ENCODE results near the gene CHAF1A.

The CHAF1A gene
- total RNA-seq, result 18.7 to 23.0 (median 21.3) reads per million in 4 donors

- DNase-seq, result peak; percentile 99 to 100 (median 99)
These were observed at the start of gene CHAF1A for GRCh38 chr19:4402171-4403004. TSS of gene CHAF1A (plus strand) at chr19:4402640. CDS start at chr19:4402763, 123 bp downstream.

- peak in 3 of 5 donors; percentile 27 to 47 (median 46) for DNase-seq
These were observed 49.7 kb upstream of the CHAF1A start for GRCh38 chr19:4352701-4353121.

- DNase-seq, result no peak
These were observed 48.2 kb upstream of the CHAF1A start for GRCh38 chr19:4354282-4354681.

GRCh38 chr19:4354897-4355296 is 47.5 kb upstream of the CHAF1A start:
- DNase-seq, result no peak

GRCh38 chr19:4357095-4357797 is 45.2 kb upstream of the CHAF1A start:
- no peak for DNase-seq

GRCh38 chr19:4357921-4358326 is 44.5 kb upstream of the CHAF1A start:
- DNase-seq, result no peak

- DNase-seq, result no peak
These were observed 43.5 kb upstream of the CHAF1A start for GRCh38 chr19:4358709-4359626.

- DNase-seq, result no peak
These were observed 42.8 kb upstream of the CHAF1A start for GRCh38 chr19:4359627-4360000.

- no peak for DNase-seq
These were observed 42.3 kb upstream of the CHAF1A start for GRCh38 chr19:4360081-4360569.

GRCh38 chr19:4360641-4361151 is 41.7 kb upstream of the CHAF1A start:
- DNase-seq, result no peak

- DNase-seq, result no peak
These were observed 41.0 kb upstream of the CHAF1A start for GRCh38 chr19:4361152-4362046.

GRCh38 chr19:4362101-4362828 is 40.2 kb upstream of the CHAF1A start:
- DNase-seq, result no peak

GRCh38 chr19:4362831-4363545 is 39.5 kb upstream of the CHAF1A start:
- no peak for DNase-seq

GRCh38 chr19:4363571-4364304 is 38.7 kb upstream of the CHAF1A start:
- DNase-seq, result no peak

- DNase-seq, result no peak
These were observed 37.1 kb upstream of the CHAF1A start for GRCh38 chr19:4365341-4365740.

GRCh38 chr19:4365791-4366665 is 36.4 kb upstream of the CHAF1A start:
- DNase-seq, result no peak

- no peak for DNase-seq
These were observed 35.6 kb upstream of the CHAF1A start for GRCh38 chr19:4366666-4367335.

GRCh38 chr19:4367336-4367723 is 35.1 kb upstream of the CHAF1A start:
- DNase-seq, result no peak

Measured in T-helper 1 cell (primary cell).